GM21528 (cell line): Measurements from ENCODE around the gene PCGF2.

Experiments
- ATAC-seq: cut with Tn5 transposase; IDR thresholded peaks from one replicate; pipeline ENCODE4 v1.9.1; 2021; ENCODE audit warnings: mild to moderate bottlenecking, moderate library complexity; ENCODE audit not compliant: unreplicated experiment, low FRiP score

Gene PCGF2

DNA sequence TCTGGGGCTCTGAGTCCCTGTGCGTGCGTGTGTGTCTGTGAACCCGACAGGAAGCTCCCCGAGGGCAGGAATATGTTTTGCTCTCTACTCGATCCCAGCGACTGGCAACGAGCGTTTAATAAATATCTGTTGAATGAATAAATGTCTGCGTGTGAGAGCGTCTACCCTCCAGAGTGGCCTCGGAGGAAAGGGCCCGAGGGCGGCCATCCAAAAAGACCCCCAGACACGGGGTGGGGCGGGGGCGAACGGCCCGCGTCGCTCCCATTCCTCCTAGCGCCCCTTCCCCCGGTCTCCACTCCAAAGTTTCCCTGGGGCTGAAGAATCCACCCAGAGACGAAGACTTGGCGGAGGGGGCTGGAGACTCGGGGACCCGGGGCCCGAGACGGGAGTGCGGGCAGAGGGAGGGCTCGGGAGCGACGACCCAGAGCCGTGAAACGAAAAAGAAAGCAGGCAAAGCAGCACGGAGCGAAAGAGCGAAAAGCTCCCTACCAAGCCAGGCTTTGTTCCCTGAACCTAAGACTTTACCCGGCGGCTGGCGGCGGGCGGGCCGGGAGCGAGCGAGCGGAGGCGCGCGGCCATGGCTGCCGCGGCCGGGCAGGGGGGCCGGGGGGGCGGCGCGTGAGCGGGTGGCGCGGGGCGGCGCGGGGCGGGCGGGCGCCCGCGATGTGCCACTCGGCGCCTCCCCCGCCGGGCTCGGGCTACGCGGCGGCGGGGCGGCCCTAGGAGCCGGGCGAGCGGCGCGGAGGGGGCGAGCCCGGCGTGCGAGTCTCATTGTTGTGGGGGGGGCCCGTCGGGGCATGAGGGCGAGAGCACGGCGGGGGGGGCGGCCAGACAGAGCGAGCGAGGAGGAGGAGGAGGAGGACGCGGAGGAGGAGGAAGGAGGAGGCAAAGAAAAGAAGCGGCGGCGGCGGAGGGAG, 43.3 kb downstream of the PCGF2 start, which contains the start of gene MLLT6:
MLLT6 (plus strand) TSS at position 668 of the 917 bp plus-strand sequence. CDS start 360 bp downstream, outside the sequence.
- ATAC-seq, result no peak

DNA sequence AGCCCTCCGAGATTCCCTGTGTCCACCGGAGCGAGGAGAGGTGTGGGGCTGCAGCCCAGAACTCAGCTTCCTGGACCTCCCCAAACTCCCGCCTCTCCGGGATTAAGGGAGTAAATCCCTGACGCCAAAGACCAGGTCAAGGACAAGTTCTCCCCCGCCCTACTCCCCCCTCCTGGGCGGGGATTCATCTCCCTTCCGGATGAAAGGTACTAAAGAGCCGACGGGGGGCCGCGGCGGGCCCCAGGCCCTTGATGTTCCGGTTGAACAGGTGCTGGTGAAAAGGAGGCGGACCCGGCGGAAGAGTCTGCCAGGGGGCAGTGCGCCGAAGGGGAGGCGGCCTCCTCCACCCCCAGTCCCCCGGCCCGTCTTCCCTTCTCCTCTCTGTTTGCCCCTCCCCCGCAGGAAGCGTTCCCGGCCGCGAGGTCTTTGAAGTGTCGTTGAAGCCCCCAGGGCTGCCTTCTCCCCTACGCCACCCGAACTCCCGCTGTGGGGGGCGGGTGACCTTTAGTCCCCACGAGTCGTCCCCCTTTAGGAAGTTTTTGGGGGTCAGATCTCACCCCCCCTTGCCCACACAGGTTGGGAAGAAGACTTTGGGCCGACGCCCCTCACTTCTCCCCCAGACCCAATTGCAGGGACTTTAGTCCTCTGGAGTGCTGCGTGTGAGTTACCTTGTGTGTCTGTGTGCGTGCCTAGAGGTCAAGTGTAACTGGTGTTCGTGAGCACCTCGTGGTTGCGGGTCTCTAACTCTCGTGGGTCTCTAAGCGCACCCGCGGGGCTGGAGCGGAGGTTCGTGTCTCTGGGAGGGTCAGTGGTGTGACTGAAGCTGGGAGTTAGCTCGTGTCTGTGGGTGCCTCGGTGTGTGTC, 44.2 kb downstream of the PCGF2 start:
- ATAC-seq, result no peak

DNA sequence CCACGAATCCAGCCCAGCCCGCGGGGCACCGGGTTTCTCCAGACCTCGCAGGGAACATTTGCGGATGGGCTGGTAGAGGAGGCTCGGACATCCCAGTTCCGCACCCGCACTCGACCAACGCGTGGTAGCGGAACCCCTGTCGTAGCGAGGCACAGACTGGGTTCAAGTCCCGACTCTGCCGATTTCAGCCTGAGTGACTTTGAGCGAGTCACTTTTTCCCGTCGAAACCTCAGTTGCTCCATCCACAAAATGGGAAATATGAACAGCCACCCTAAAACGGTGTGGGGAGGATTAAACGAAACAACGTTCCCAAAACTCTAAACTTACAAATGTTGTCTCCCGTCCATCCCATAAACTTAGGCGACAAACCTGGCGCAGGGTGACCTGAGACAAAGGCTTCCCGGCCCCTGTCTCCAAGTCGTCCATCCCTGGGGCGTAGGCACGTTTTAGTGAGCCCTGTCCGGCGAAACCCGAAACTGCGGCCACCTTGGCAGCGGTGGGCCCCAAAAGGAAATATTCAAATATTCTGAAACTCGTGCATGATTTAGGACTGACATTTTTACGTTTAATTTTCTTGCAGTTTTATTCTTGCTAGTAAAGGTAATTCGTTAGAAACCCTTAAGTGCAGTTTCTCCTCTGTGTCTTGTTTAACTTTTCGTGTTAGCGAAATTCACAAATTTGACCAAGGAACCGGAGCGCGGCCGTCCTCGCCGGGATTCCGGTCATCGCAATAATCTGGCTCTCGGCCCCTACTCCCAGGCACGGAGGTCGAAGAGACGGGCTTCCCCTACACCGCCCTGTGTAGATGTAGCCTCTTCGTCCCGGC, 45.0 kb downstream of the PCGF2 start:
- ATAC-seq, result no peak

DNA sequence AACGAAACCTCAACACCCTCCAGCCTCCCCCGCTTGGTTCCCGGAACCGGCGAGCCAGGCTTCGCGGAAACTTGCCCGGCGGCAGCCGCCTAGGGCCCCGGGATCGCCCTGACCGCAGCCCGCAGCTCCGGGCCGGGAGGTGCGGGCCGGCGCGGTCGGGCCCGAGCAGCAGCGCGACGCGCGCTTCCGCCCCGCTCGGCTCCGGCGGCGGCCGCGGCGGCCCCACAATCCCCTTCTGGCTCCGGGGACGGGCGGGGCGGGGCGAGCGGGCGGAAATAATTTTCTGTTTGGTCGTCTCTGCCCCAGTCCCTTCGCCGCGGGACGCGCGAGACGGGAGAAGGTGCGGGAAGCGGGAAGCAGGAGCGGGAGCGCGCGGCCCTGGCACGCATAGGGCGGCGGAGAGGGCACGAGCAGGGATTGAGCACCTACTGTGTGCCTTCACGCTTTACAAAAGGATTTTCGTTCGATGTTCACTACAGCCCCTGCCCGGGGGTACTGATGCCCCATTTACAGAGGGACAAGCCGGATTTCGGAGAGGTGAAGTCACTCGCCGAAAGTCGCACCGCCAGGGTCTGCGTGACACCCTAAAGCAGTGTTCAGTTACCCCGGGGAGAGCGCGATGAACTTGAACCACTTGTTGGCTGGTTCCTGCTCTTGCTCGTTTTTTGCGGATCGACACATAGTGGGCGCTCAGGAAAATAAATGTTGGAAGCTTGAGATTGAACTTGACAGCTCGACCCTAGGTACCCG, 45.8 kb downstream of the PCGF2 start:
- peak; percentile 24 for ATAC-seq

DNA sequence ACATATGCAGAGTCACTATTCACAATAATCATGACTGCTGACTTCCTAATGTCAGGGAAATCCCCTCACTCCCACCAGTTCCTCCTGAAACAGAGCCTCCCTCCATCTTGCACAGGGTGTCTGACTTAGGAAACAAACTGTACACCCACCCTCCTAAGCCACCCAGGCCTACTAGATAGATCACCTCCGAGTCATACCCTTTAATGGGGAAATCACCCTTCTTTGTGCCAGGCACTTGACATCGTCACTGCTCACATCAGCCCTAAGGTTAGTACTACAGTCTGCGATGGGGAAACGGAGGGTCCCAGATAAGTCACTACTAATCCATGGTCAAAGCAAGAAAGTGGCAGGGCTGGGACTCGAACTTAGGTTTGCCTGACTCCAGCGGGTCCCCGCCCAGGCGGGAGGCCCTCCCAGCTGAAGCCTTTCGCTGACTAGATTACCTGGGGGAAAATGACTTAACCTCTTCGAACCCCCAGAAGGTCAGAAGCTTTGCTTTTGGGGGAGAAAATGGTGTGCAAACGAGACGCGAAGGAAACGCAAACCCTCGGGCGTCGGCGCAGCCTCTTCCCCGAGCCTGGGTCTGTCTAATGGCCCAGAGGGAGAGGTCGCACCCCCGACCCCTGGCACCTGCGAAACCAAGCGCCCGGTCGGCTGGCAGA, 46.5 kb downstream of the PCGF2 start:
- ATAC-seq, result peak; percentile 23

DNA sequence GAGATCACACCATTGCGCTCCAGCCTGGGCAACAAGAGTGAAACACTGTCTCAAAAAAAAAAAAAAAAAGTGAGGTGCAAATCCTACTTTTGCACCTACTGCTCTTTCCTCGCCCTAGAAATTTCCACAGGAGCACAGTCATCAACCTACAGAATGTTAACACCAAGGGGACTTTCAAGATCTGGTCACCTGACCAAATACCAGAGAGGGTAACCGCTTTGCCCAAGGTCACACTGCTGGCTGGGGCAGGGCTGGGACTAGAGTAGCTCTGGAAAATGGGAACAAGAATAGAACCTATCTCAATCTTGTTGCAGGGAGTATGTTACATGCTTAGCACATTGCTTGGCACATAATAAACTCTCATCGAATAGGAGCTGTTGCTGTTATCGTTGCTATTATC, 49.4 kb downstream of the PCGF2 start:
- no peak for ATAC-seq

DNA sequence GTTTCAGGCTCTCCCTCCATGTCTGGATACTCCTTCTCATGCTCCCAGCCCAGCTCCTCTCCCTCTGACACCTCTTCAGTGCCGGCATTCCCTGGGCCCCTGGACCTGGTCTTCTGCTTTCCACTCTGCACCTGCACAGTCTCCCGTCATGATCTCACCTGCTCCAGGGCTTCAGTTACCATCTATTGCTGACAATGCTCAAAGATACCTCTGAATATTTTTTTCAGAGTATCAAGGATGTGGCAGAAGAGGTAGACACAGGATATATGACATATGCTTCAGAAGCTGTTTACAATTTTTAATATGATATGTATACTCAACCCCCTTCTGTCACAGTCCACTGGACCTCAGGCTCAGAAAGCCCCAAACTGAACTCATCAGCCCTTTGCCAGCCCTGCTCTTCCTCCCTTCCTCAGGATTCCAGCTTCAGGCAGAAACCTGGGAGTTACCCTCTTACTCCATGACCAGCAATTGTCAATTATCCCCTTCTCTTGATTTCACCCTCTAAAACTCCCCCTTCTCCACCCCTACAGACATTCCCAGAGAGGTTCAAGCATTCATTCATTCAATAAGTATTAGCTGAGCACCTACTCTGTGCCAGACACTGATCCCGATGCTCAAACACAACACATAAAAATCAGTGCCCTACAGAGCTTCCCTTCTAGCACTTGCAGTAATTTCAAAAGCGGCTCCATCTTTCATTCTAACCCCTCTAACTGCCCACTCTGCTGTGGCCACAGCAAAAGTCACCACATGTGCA, 50.9 kb downstream of the PCGF2 start:
- ATAC-seq, result no peak

DNA sequence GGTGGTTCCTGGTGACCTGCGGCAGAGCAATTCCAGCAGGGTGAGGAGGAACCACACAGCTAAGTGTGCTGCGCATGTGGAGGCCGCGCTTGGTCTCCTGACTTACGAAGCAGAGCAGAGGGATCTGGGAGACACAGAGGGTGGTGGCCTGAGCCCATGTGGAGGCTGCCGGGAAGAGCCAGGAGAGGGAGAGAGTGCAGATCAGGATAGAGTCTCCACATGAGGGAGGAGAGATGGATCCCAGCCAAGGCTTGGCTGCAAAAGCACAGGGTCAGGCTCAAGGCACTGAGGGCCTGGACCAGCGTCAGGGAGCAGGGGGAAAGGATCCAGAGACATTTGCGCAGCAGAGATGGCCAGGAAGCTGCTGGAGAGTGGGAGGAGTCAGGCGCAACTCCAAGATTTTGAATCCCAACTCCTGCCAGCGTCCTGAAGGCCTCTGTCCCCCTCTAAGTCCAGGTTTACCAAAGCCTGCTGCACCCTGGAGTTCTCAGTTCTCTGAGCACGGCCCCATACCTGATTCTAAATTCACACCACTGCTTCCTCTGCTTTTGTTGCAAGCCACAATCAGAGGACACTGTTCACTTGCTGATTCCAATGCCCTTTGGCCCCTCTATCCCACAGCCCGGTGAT, 54.3 kb downstream of the PCGF2 start:
- no peak for ATAC-seq

DNA sequence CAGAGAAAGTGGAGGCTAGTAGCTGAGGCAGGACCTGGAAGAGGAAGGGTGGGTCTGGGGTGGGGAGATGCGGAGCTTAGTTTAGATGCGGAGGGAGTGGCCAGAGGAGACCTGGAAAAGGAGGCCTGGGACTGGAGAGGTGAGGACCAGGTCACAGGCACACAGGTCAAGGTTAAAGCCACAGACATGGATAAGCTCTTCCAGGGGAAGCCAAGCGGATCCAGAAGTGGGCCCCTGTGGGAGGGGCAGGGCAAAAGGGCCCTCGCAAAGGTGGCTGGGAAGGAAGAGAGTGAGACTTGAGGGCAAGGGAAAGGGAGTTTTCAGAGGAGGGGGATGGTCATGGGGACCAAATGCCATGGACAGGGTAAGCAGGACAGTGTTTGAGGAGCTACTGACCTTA, 57.0 kb downstream of the PCGF2 start:
- no peak for ATAC-seq

DNA sequence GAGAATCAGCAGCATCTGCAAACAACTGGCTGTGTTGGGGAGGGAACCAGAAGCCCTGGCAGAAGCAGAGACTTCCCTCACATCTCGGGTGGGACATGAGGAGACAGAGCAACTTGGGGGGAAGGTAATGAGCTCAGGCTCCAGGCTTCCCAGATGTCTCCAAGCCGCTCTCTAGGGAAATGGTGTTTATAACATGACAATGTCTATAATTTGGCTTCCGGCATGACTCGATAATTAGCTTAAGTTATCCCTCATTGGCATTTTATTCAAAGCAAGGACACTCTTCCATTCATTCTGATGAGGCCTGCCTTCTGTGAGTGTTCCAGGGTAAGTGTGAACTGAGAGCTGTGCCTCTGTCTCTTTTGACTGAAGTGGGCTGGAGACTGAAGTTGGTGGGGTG, 57.8 kb downstream of the PCGF2 start:
- no peak for ATAC-seq

DNA sequence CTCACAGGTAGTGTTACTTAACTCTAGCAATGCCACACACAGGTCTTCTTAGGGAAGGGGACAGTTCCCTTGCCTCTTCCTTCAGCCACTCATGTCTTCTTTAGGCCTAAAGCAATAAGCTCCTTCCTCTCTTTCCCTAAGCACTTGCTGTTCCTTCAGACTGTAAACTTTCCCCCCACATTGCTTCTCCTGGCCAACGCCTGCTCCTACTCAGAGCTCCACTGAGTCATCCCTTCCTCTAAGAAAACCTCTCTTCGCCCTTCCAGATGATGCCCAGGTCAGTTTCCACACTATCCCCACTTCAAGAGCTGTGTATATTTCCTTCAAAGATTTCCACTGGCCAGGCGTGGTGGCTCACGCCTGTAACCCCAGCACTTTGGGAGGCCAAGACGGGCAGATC, 60.9 kb downstream of the PCGF2 start:
- ATAC-seq, result no peak

DNA sequence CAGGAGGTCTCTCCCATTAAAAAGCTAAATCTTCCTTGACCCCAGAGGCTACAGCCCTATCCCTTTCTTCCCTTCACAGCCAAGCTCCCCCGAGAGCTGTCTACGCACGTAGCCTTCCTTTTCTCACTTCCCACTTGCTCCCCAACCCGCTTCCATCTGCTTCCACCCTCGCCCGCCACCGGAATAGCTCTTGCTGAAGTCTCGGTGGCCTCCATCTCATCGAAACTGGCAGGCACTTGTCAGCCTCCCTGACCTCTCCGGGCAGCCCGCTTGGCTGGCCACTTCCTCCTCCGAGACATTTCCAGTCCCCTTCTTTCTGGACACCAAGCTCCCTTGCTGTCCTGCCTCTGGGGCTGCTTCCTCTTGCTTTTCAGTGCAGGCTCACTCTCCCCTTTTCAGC, 62.6 kb downstream of the PCGF2 start:
- ATAC-seq, result no peak
